Stomach (tissue), 9 donors: ENCODE data around the gene TMEM37. TPM values are rescaled to one million over a fixed set of nuclear protein-coding genes. Genes with fewer than 3 reads are reported as not detected.

Experiments used
- DNase-seq, 2 donors: peaks; one replicate each; pipeline versions ENCODE4 v3.0.0 to v3.0.0-alpha.2; 2013 to 2019
- H3K27ac ChIP-seq, 5 donors: fragments of 200-600 bp in 4 of 5; sonication (generic) in 4 of 5; one replicate each; pipeline ENCODE4 v1.5.1; 2013 to 2019; ENCODE audit warnings: mild to moderate bottlenecking in 1 of 5, moderate library complexity in 1 of 5
- H3K27me3 ChIP-seq, 3 donors: fragments of 200-600 bp; sonication (generic); one replicate each; pipeline ENCODE4 v1.5.1; 2017 to 2019; ENCODE audit warnings: mixed run types in 1 of 3
- H3K36me3 ChIP-seq, 4 donors: fragments of 200-600 bp; sonication (generic); 1 replicate in 3 of 4; 2 replicates in 1 of 4; pipeline ENCODE4 v1.5.1; 2016 to 2019
- H3K4me1 ChIP-seq, 4 donors: fragments of 200-600 bp; sonication (generic); one replicate each; pipeline ENCODE4 v1.5.1; 2016 to 2019
- H3K4me3 ChIP-seq, 4 donors: fragments of 200-600 bp; sonication (generic) in 3 of 4; one replicate each; pipeline ENCODE4 v1.5.1; 2016 to 2019; ENCODE audit warnings: mild to moderate bottlenecking in 1 of 4
- H3K9me3 ChIP-seq, 4 donors: fragments of 200-600 bp; sonication (generic); one replicate each; pipeline ENCODE4 v1.5.1; 2016 to 2019
- CTCF ChIP-seq, 7 experiments: fragments of 450-650 bp in 4 of 7; fragments of 200-600 bp in 3 of 7; sonication (generic) in 3 of 7; IDR thresholded peaks; one replicate each; pipeline ENCODE4 v1.5.1; 2016 to 2019; ENCODE audit warnings: antibody characterized with exemption in 7 of 7, control low read depth in 2 of 7, mild to moderate bottlenecking in 1 of 7
- EP300 ChIP-seq: sonication (generic); formaldehyde crosslinking; IDR thresholded peaks from one replicate; pipeline ENCODE4 v1.6.1; 2017; ENCODE audit warnings: antibody characterized with exemption
- POLR2A ChIP-seq, 4 donors: fragments of 450-650 bp; IDR thresholded peaks; one replicate each; pipeline ENCODE4 v1.6.1; 2016; ENCODE audit warnings: antibody characterized with exemption in 4 of 4, control low read depth in 2 of 4, mild to moderate bottlenecking in 1 of 4, moderate library complexity in 1 of 4
- POLR2AphosphoS5 ChIP-seq, 3 donors: sonication (generic); formaldehyde crosslinking; IDR thresholded peaks; one replicate each; pipeline ENCODE4 v1.6.1; 2016; ENCODE audit warnings: antibody characterized with exemption in 3 of 3
- WGBS, 5 donors: extraction: QIAGEN DNeasy Blood & Tissue Kit in 3 of 5; methylation state at CpG; one replicate each; pipeline versions ENCODE4 v1.1.5 to v1.1.7; 2013 to 2018; 5-methylcytosine and 5-hydroxymethylcytosine counted together
- intact Hi-C: fragments of 100-400 bp; cut with DNase I; formaldehyde crosslinking; loops from one replicate; pipeline ENCODE4 v1.15.1; 2023; ENCODE audit warnings: low total_unique reads
- polyA plus RNA-seq, 3 donors: library from polyadenylated mRNA; stranded (reverse); fragments of 200-250 nt; gene quantifications; one replicate each; pipeline ENCODE4 v1.2.3, GENCODE V29; 2013
- total RNA-seq, 5 donors: library from RNA; depleted of rRNA; stranded (reverse); fragments of >200 nt; gene quantifications; one replicate each; pipeline versions ENCODE4 v1.1.0 to v1.2.3, GENCODE V29; 2014 to 2016
- donor health status: healthy with polysubstance abuse.
- donor health status: Bipolar disorder and iron deficiency.
- donor health status: healthy.

TMEM37 gene
- total and polyA plus RNA-seq, 8 donors = 5.7 to 27.8 (median 15.9) TPM; not detected in 1

DNA sequence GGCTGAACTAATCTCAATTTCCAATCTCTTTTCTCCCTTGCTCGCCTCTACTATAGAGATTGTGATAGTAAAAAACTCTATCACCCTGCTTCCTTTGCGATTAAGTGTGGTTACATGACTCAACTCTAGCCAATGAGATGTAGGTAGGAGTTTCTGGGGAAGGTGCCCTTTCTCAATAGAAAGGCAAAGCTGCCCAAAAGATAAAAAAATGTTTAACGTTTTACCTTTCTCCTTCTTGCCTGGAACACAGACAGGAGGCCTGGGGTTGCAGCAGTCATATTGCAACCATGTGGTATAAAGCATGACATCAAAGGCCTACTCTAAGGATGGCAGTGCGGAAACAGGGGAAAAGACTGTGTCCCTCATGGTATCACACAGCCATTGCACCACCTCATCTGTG is 31.5 kb downstream of the TMEM37 start:
- 41 to 55% (median 51%) methylated on average over 4 of the region's 4 CpGs for WGBS, 5 donors
- no peak for TF ChIP-seq CTCF (IDR thresholded peaks at IDR 0.05)
- no peak for TF ChIP-seq EP300
- no peak for TF ChIP-seq POLR2A (IDR thresholded peaks at IDR 0.05)
- no peak for TF ChIP-seq POLR2AphosphoS5 (IDR thresholded peaks at IDR 0.05)
- Histone ChIP-seq H3K27ac (no peak overlapping the region), H3K4me3 (no peak overlapping the region), H3K27me3 (no peaks in the 10 kb centered on the region), H3K36me3 (no peaks in the 10 kb centered on the region), H3K9me3 (no peaks in the 10 kb centered on the region), H3K4me1 (no peaks in the 10 kb centered on the region)
- intact Hi-C loops = no loop called here
- DNase-seq = no peak

- 91 to 97% (median 95%) methylated on average over 9 of the region's 9 CpGs for WGBS, 5 donors
- DNase-seq = no peak
- Histone ChIP-seq H3K4me3 (no peak overlapping the region), H3K9me3 (no peaks in the 10 kb centered on the region), H3K36me3 (no peaks in the 10 kb centered on the region), H3K27me3 (no peaks in the 10 kb centered on the region), H3K27ac (no peak overlapping the region), H3K4me1 (peaks cover 0 to 7% (median 0%) of the 10 kb centered on the region in 4 donors)
- intact Hi-C loops = no loop called here
- TF ChIP-seq POLR2A (IDR thresholded peaks at IDR 0.05) (no peak), EP300 (no peak), CTCF (IDR thresholded peaks at IDR 0.05) (no peak), POLR2AphosphoS5 (IDR thresholded peaks at IDR 0.05) (no peak)
These were observed 32.3 kb downstream of the TMEM37 start for GRCh38 chr2:119463990-119464389.

- H3K36me3 ChIP-seq = no peaks in the 10 kb centered on the region
These were observed 33.3 kb downstream of the TMEM37 start for GRCh38 chr2:119464981-119465380.

GRCh38 chr2:119465687-119466086 is 34.0 kb downstream of the TMEM37 start:
- whole genome bisulfite sequencing, 5 donors = 92 to 94% (median 94%) methylated on average over 11 of the region's 11 CpGs
- Histone ChIP-seq H3K27ac (no peak overlapping the region), H3K36me3 (no peaks in the 10 kb centered on the region), H3K4me1 (peaks cover 0 to 14% (median 0%) of the 10 kb centered on the region in 4 donors), H3K9me3 (no peaks in the 10 kb centered on the region), H3K27me3 (no peaks in the 10 kb centered on the region), H3K4me3 (no peak overlapping the region)
- intact Hi-C loops = no loop called here
- DNase-seq = no peak
- TF ChIP-seq POLR2AphosphoS5 (IDR thresholded peaks at IDR 0.05) (no peak), EP300 (no peak), POLR2A (IDR thresholded peaks at IDR 0.05) (no peak), CTCF (IDR thresholded peaks at IDR 0.05) (no peak)

More at GRCh38 chr2:119464981-119465380, 33.3 kb downstream of the TMEM37 start:
- 90 to 98% (median 95%) methylated on average over 4 of the region's 4 CpGs for WGBS, 5 donors
- TF ChIP-seq POLR2A (IDR thresholded peaks at IDR 0.05) = no peak
- TF ChIP-seq CTCF (IDR thresholded peaks at IDR 0.05) = no peak
- no peak for TF ChIP-seq POLR2AphosphoS5 (IDR thresholded peaks at IDR 0.05)
- no peak for TF ChIP-seq EP300
- H3K9me3 ChIP-seq = no peaks in the 10 kb centered on the region
- no peak overlapping the region for H3K4me3 ChIP-seq
- no peak for DNase-seq
- intact Hi-C loops = no loop called here
- peaks cover 0 to 14% (median 0%) of the 10 kb centered on the region in 4 donors for H3K4me1 ChIP-seq
- no peaks in the 10 kb centered on the region for H3K27me3 ChIP-seq
- no peak overlapping the region for H3K27ac ChIP-seq
